Measurements from ENCODE around the gene TIMD4.

The TIMD4 gene

DNA sequence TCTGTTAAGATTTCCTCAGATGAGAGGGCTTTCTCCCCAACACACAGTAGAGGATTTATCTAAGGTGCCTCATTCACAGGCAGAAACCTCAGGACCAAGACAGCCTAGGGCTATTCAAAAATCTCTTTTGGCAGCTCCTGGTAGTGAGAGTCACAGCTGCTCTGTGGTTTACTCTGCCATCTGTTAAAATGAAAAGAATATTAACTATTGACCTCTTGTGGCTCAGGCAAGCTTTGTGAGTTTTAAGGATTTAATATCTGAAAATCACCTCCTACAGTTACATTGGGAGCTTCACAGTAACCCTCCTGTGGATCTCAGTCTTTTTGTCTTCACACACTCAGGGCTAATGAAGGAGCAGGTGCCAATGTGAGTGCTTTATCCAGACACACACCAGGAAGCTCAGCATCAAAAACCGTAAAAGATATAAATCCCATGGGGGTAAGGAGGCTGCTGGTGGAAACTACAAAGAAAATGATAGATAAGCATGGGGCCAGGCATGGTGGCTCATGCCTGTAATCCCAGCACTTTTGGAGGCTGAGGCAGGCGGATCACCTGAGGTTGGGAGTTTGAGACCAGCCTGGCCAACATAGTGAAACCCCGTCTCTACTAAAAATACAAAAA, 83.3 kb downstream of the TIMD4 start:
- Histone ChIP-seq H3K36me3 (ENCODE audit: insufficient read depth, low read length) (no peaks in the 10 kb centered on the region), H3K4me1 (ENCODE audit: insufficient read depth, low read length) (no peaks in the 10 kb centered on the region), H3K9me3 (ENCODE audit: low read length) (no peaks in the 10 kb centered on the region), H3K4me3 (ENCODE audit: low read length) (no peak overlapping the region), H3K27me3 (ENCODE audit: insufficient read depth, low read length) (no peaks in the 10 kb centered on the region), H2AFZ (ENCODE audit: low read depth, low read length) (no peak overlapping the region)

DNA sequence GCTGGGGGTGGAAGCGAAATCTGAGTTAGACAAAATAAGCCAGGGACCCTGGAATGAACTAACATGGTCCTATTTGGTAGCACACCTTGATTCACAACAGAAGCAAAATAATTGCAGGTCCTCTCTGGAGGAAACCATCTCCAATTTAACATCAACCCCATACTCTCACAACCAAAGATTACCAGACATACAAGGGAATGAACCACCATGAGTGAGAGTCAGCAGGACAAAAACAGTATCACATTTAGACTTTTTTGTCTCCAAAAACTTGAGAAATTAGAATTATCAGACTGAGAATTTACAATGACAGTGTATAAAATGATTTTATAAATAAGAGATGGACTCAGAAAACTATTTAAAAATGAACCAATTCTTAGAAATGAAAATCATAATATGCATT, 91.8 kb downstream of the TIMD4 start:
- H3K9me3 ChIP-seq (ENCODE audit: low read length) = no peaks in the 10 kb centered on the region
- H3K27me3 ChIP-seq (ENCODE audit: insufficient read depth, low read length) = no peaks in the 10 kb centered on the region
- H3K36me3 ChIP-seq (ENCODE audit: insufficient read depth, low read length) = no peaks in the 10 kb centered on the region
- H3K4me3 ChIP-seq (ENCODE audit: low read length) = no peak overlapping the region
- H3K4me1 ChIP-seq (ENCODE audit: insufficient read depth, low read length) = no peaks in the 10 kb centered on the region
- no peak overlapping the region for H2AFZ ChIP-seq (ENCODE audit: low read depth, low read length)

GRCh38 chr5:156870498-156870839, 92.6 kb downstream of the TIMD4 start:
- H3K36me3 ChIP-seq (ENCODE audit: insufficient read depth, low read length) = no peaks in the 10 kb centered on the region
- H3K9me3 ChIP-seq (ENCODE audit: low read length) = no peaks in the 10 kb centered on the region
- H2AFZ ChIP-seq (ENCODE audit: low read depth, low read length) = no peak overlapping the region
- no peaks in the 10 kb centered on the region for H3K4me1 ChIP-seq (ENCODE audit: insufficient read depth, low read length)
- H3K4me3 ChIP-seq (ENCODE audit: low read length) = no peak overlapping the region
- H3K27me3 ChIP-seq (ENCODE audit: insufficient read depth, low read length) = no peaks in the 10 kb centered on the region

Data from neuron (in vitro differentiated cells).